Panc1 (cell line): Measurements from ENCODE around the gene CA5A. TPM values are rescaled to one million over a fixed set of nuclear protein-coding genes. Genes with fewer than 3 reads are reported as not detected.
"Not testable (repeated sequence)": the region's sequence is repeated elsewhere in the genome, so short reads cannot be mapped to it uniquely, and the experiment has no call there.

Experiments
- ATAC-seq: fragments of 200-7000 bp; cut with Tn5 transposase; 2 replicates; pipeline ENCODE4 v1.9.1; 2020; ENCODE audit warnings: mild to moderate bottlenecking, moderate library complexity
- BruUV-seq: library from RNA; stranded (reverse); fragments of 400-500 nt; replicated peaks from 2 replicates; lab custom pipeline; 2021; lab: Mats Ljungman, UMichigan
- CTCF ChIA-PET: fragments of 300-600 bp; sonication (Branson Sonifier 250); formaldehyde crosslinking; loops from one replicate; lab custom pipeline; 2022; ENCODE audit warnings: antibody characterized with exemption; lab: Charles Lee
- POLR2A ChIA-PET: fragments of 300-600 bp; sonication (Branson Sonifier 250); formaldehyde crosslinking; loops from one replicate; lab custom pipeline; 2022; ENCODE audit warnings: antibody characterized with exemption; lab: Charles Lee
- DNase-seq: peaks from one replicate; pipeline ENCODE4 v3.0.0-alpha.2; 2010; ENCODE audit warnings: low read depth, low spot score
- H3K27ac ChIP-seq: 2 replicates; pipeline ENCODE4 v1.5.1; 2011; ENCODE audit warnings: mild to moderate bottlenecking, low read length, inconsistent platforms
- H3K27me3 ChIP-seq: fragments of 200-500 bp; sonication (Bioruptor generic); 2 replicates; pipeline ENCODE4 v1.6.0; 2014; ENCODE audit warnings: low read length, inconsistent platforms; ENCODE audit not compliant: control insufficient read depth, insufficient read depth
- H3K36me3 ChIP-seq: fragments of 200-500 bp; sonication (Bioruptor generic); 2 replicates; pipeline ENCODE4 v1.5.1; 2014; ENCODE audit warnings: inconsistent platforms, mild to moderate bottlenecking, low read length, moderate library complexity; ENCODE audit not compliant: control insufficient read depth, insufficient read depth
- H3K4me1 ChIP-seq: 2 replicates; pipeline ENCODE4 v1.5.1; 2011; ENCODE audit warnings: inconsistent platforms, mild to moderate bottlenecking, low read length, moderate library complexity; ENCODE audit not compliant: control insufficient read depth, insufficient read depth
- H3K4me3 ChIP-seq, 2 experiments: 2 replicates each; pipeline ENCODE4 v1.5.1; 2011 to 2012; ENCODE audit warnings: low read depth in 2 of 2, low read length in 2 of 2, mild to moderate bottlenecking in 2 of 2, inconsistent platforms in 1 of 2, moderate library complexity in 1 of 2
- H3K9me3 ChIP-seq: fragments of 200-500 bp; sonication (Bioruptor generic); 2 replicates; pipeline ENCODE4 v1.5.1; 2014; ENCODE audit warnings: low read depth, mild to moderate bottlenecking, inconsistent platforms, low read length, moderate library complexity; ENCODE audit not compliant: control insufficient read depth, insufficient read depth
- CTCF ChIP-seq: fragments of 450-650 bp; IDR thresholded peaks from 2 replicates; pipeline ENCODE4 v1.5.1; 2017; ENCODE audit warnings: mild to moderate bottlenecking
- POLR2AphosphoS5 ChIP-seq: IDR thresholded peaks from 2 replicates; pipeline ENCODE4 v1.6.1; 2012; ENCODE audit warnings: mild to moderate bottlenecking, low read depth, low read length, moderate library complexity
- REST ChIP-seq, 2 experiments: IDR thresholded peaks; 2 replicates each; pipeline ENCODE4 v1.6.1; 2011 to 2012; ENCODE audit warnings: low read depth in 2 of 2, control low read depth in 1 of 2, low read length in 1 of 2, mild to moderate bottlenecking in 1 of 2, moderate library complexity in 1 of 2; ENCODE audit not compliant: insufficient read depth in 1 of 2
- SIN3A ChIP-seq: IDR thresholded peaks from 2 replicates; pipeline ENCODE4 v1.6.1; 2012; ENCODE audit warnings: low read depth, mild to moderate bottlenecking, low read length, moderate library complexity, borderline replicate concordance; ENCODE audit not compliant: insufficient read depth
- TCF7L2 ChIP-seq: IDR thresholded peaks from 2 replicates; pipeline ENCODE4 v1.6.1; 2011; ENCODE audit warnings: mild to moderate bottlenecking, low read depth, low read length, inconsistent platforms
- in situ Hi-C: cut with HindIII; loops from 2 replicates; pipeline ENCODE4 v1.10.0; 2016; ENCODE audit warnings: low sequenced_read_pairs, low pct_unique_long_range_greater_than_20kb
- intact Hi-C: fragments of 100-400 bp; cut with micrococcal nuclease; formaldehyde crosslinking; loops from one replicate; pipeline ENCODE4 v1.10.0; 2022; ENCODE audit not compliant: unreplicated experiment
- total RNA-seq: library from RNA; stranded (reverse); gene quantifications from one replicate; pipeline ENCODE4 v1.2.1, GENCODE V29; 2021; ENCODE audit not compliant: unreplicated experiment

CA5A gene
- total RNA-seq, 1 experiment from 2014 or later = not detected

- ATAC-seq, CTCF ChIA-PET, DNase-seq, H3K9me3 ChIP-seq, POLR2A ChIA-PET, H3K27me3 ChIP-seq, BruUV-seq, in situ Hi-C loops, H3K36me3 ChIP-seq, intact Hi-C loops: not testable (repeated sequence)
- H3K4me1 ChIP-seq = peaks cover 30% of the 10 kb centered on the region
- peak; percentile 91 for TF ChIP-seq TCF7L2
- H3K27ac ChIP-seq = peak overlapping the region; percentile 61
- H3K4me3 ChIP-seq = peak overlapping the region; percentile 8 to 81; a peak in 3 of 4 replicates
Measured at GRCh38 chr16:87861300-87862099, 74.8 kb downstream of the CA5A start.

GRCh38 chr16:87860553-87861299 is 75.6 kb downstream of the CA5A start:
- no peaks in the 10 kb centered on the region for H3K27me3 ChIP-seq
- no peaks in the 10 kb centered on the region for H3K36me3 ChIP-seq
- ATAC-seq (peak; percentile 32), DNase-seq (no peak)
- ChIA-PET POLR2A (no interaction called here), CTCF (no interaction called here)
- no TSS peak for BruUV-seq
- in situ Hi-C loops = no loop called here
- intact Hi-C loops = no loop called here
- peak overlapping the region; percentile 8 to 32; a peak in 3 of 4 replicates for H3K4me3 ChIP-seq
- peaks cover 36% of the 10 kb centered on the region for H3K4me1 ChIP-seq
- H3K9me3 ChIP-seq = no peaks in the 10 kb centered on the region
- H3K27ac ChIP-seq = peak overlapping the region; percentile 61
- TF ChIP-seq SIN3A (0 out of 2 replicates have a peak, but pooled peaks have one; percentile 55), REST (IDR thresholded peaks at IDR 0.05; ENCODE audit: insufficient read depth in 1 of 2, low read depth in 2 of 2, low read length in 1 of 2) (peak in 1 of 2 experiments; percentile 48; a peak in 1 of 4 replicates), POLR2AphosphoS5 (peak; percentile 43; the same call in 1 of the 2 replicates), TCF7L2 (no peak), CTCF (no peak)

- DNase-seq, H3K9me3 ChIP-seq, BruUV-seq, in situ Hi-C loops, intact Hi-C loops, POLR2A ChIA-PET, ATAC-seq, CTCF ChIA-PET, H3K36me3 ChIP-seq, H3K27me3 ChIP-seq: not testable (repeated sequence)
- Histone ChIP-seq H3K27ac (peak overlapping the region; percentile 69; the same call in 1 of the 2 replicates), H3K4me1 (peaks cover 48% of the 10 kb centered on the region), H3K4me3 (peak overlapping the region in 1 of 2 experiments; percentile 14; a peak in 1 of 4 replicates)
Measured at GRCh38 chr16:87858151-87858993, 78.0 kb downstream of the CA5A start.
